Body of pancreas (tissue), 4 donors: ENCODE results near the gene EPM2A. TPM values are rescaled to one million over a fixed set of nuclear protein-coding genes. Genes with fewer than 3 reads are reported as not detected.

Source experiments
- ATAC-seq: fragments of 150-250 bp; one replicate; pipeline ENCODE4 v1.9.1; 2016
- DNase-seq, 4 donors: peaks; one replicate each; pipeline ENCODE4 v3.0.0-alpha.2; 2019
- H3K27ac ChIP-seq, 4 donors: fragments of 200-600 bp; sonication (generic); 1 replicate in 3 of 4; 2 replicates in 1 of 4; pipeline versions ENCODE4 v1.5.1 to v1.6.1; 2016 to 2019; ENCODE audit warnings: mild to moderate bottlenecking in 1 of 4, mixed read lengths in 1 of 4, moderate library complexity in 1 of 4
- H3K27me3 ChIP-seq, 2 donors: fragments of 200-600 bp; sonication (generic); one replicate each; pipeline ENCODE4 v1.6.0; 2016; ENCODE audit warnings: mild to moderate bottlenecking in 1 of 2
- H3K36me3 ChIP-seq, 2 donors: fragments of 200-600 bp; sonication (generic); replicated peaks in 1 of 2; 2 replicates each; pipeline ENCODE4 v1.5.1; 2016; ENCODE audit warnings: low read depth in 2 of 2; ENCODE audit not compliant: insufficient read depth in 1 of 2
- H3K4me1 ChIP-seq: fragments of 200-600 bp; sonication (generic); one replicate; pipeline ENCODE4 v1.6.0; 2016
- H3K4me3 ChIP-seq, 2 donors: fragments of 200-600 bp; sonication (generic); 1 replicate in 1 of 2; 2 replicates in 1 of 2; pipeline ENCODE4 v1.5.1; 2016 to 2019
- H3K9me3 ChIP-seq, 3 donors: fragments of 200-600 bp; sonication (generic); 1 replicate in 2 of 3; 2 replicates in 1 of 3; pipeline ENCODE4 v1.5.1; 2016
- CTCF ChIP-seq, 7 experiments: fragments of 450-650 bp in 4 of 7; fragments of 200-600 bp in 3 of 7; sonication (generic) in 3 of 7; IDR thresholded peaks; one replicate each; pipeline ENCODE4 v1.5.1; 2016 to 2019; ENCODE audit warnings: antibody characterized with exemption in 7 of 7
- POLR2A ChIP-seq, 3 donors: fragments of 450-650 bp; IDR thresholded peaks; one replicate each; pipeline ENCODE4 v1.6.1; 2016; ENCODE audit warnings: antibody characterized with exemption in 3 of 3, mild to moderate bottlenecking in 2 of 3
- WGBS, 2 donors: methylation state at CpG; one replicate each; pipeline ENCODE4 v1.1.5; 2017; 5-methylcytosine and 5-hydroxymethylcytosine counted together
- intact Hi-C: fragments of 100-400 bp; cut with DNase I; formaldehyde crosslinking; loops from one replicate; pipeline ENCODE4 v1.15.1; 2023
- total RNA-seq, 2 donors: library from RNA; depleted of rRNA; stranded (reverse); fragments of >200 nt; gene quantifications; one replicate each; pipeline ENCODE4 v1.1.0, GENCODE V29; 2016

Gene EPM2A
- total RNA-seq, 2 donors from 2014 or later = 17.4 to 18.8 TPM

GRCh38 chr6:145763742-145764141, 28.4 kb upstream of the EPM2A start:
- Histone ChIP-seq H3K27ac (no peak overlapping the region), H3K9me3 (no peaks in the 10 kb centered on the region), H3K4me1 (no peaks in the 10 kb centered on the region), H3K36me3 (no peaks in the 10 kb centered on the region), H3K27me3 (no peaks in the 10 kb centered on the region), H3K4me3 (no peak overlapping the region)
- ATAC-seq (no peak), DNase-seq (no peak)
- TF ChIP-seq CTCF (IDR thresholded peaks at IDR 0.05) (no peak), POLR2A (IDR thresholded peaks at IDR 0.05) (no peak)
- intact Hi-C loops = no loop called here

GRCh38 chr6:145761584-145761983, 26.3 kb upstream of the EPM2A start:
- ATAC-seq (no peak), DNase-seq (no peak)
- intact Hi-C loops = no loop called here
- Histone ChIP-seq H3K4me1 (no peaks in the 10 kb centered on the region), H3K4me3 (no peak overlapping the region), H3K27me3 (no peaks in the 10 kb centered on the region), H3K36me3 (no peaks in the 10 kb centered on the region), H3K9me3 (no peaks in the 10 kb centered on the region), H3K27ac (no peak overlapping the region)
- TF ChIP-seq CTCF (IDR thresholded peaks at IDR 0.05) (no peak), POLR2A (IDR thresholded peaks at IDR 0.05) (no peak)

GRCh38 chr6:145758113-145758512, 22.8 kb upstream of the EPM2A start:
- DNase-seq (no peak), ATAC-seq (no peak)
- H3K4me3 ChIP-seq = no peak overlapping the region
- intact Hi-C loops = no loop called here
- H3K27ac ChIP-seq = no peak overlapping the region
- 82 to 83% methylated on average over 4 of the region's 4 CpGs for WGBS, 2 donors
- H3K27me3 ChIP-seq = no peaks in the 10 kb centered on the region
- no peaks in the 10 kb centered on the region for H3K9me3 ChIP-seq
- TF ChIP-seq CTCF (IDR thresholded peaks at IDR 0.05) = no peak
- TF ChIP-seq POLR2A (IDR thresholded peaks at IDR 0.05) = no peak
- no peaks in the 10 kb centered on the region for H3K4me1 ChIP-seq
- H3K36me3 ChIP-seq = no peaks in the 10 kb centered on the region

DNA sequence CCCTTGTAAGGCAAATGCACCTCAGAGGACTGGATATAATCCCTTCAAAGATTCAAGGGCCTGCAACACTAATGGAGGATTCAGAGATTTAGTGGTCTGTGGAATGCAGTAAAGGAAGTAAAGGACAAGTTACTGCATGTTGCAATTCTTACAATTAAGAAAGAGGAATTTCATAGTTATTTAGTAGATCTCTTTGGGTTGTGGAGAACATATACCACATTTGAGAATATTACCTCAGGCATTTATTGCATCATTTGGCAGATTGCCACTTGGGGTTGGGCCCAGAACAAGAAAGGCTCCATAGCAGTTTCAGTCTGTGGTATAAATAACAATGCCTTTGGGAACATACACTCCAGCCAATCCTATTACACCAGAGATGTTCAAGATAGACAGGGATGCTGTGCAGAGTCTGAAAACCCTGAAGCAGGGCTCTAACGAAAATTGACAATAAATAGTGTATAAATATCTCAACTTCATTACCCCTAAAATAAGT, 20.9 kb upstream of the EPM2A start:
- DNase-seq = peak; percentile 34 to 57 (median 46)
- whole genome bisulfite sequencing, 2 donors = 15 to 56% methylated on average over 1 of the region's 1 CpG
- Histone ChIP-seq H3K4me3 (no peak overlapping the region), H3K27me3 (no peaks in the 10 kb centered on the region), H3K36me3 (no peaks in the 10 kb centered on the region), H3K4me1 (no peaks in the 10 kb centered on the region), H3K9me3 (no peaks in the 10 kb centered on the region), H3K27ac (no peak overlapping the region)
- intact Hi-C loops = no loop called here
- TF ChIP-seq POLR2A (IDR thresholded peaks at IDR 0.05) (no peak), CTCF (IDR thresholded peaks at IDR 0.05) (no peak)
- no peak for ATAC-seq

DNA sequence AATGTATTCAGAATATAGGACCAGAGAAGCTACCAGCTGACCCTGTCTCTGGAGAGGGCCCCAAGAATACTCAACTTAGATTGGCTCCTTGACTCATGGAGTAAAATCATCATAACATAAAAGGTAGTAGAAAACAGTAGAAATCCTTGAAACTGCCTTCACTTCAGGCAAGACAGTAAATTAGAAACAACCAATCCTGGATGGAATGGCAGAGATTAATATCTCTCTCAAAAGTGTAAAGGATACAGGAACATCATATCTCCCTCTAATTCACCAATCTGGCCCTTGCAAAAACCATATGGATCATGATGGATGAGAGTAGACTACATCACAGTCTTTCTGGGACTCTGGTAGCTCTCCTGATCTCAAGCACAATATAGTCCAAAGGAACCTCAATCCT, 20.4 kb upstream of the EPM2A start:
- ATAC-seq = no peak
- intact Hi-C loops = no loop called here

More for the DNA sequence above, 20.4 kb upstream of the EPM2A start:
- Histone ChIP-seq H3K27me3 (no peaks in the 10 kb centered on the region), H3K36me3 (no peaks in the 10 kb centered on the region), H3K4me1 (no peaks in the 10 kb centered on the region), H3K9me3 (no peaks in the 10 kb centered on the region), H3K27ac (no peak overlapping the region), H3K4me3 (no peak overlapping the region)
- TF ChIP-seq CTCF (IDR thresholded peaks at IDR 0.05) = no peak
- TF ChIP-seq POLR2A (IDR thresholded peaks at IDR 0.05) = no peak
- DNase-seq = no peak
